Hematopoietic multipotent progenitor cell (in vitro differentiated cells): Measurements from ENCODE around the gene LDLRAD4. TPM values are rescaled to one million over a fixed set of nuclear protein-coding genes. Genes with fewer than 3 reads are reported as not detected.
"Not testable (repeated sequence)": the region's sequence is repeated elsewhere in the genome, so short reads cannot be mapped to it uniquely, and the experiment has no call there.

Source experiments
- DNase-seq, 3 donors: peaks; one replicate each; pipeline ENCODE4 v3.0.0-alpha.2; 2011 to 2015; ENCODE audit warnings: low read depth in 2 of 3, low spot score in 2 of 3
- total RNA-seq: library from RNA; depleted of rRNA; stranded (reverse); fragments of >200 nt; gene quantifications from one replicate; pipeline ENCODE4 v1.2.3, GENCODE V29; 2012

The LDLRAD4 gene
- total RNA-seq, 1 donor: 63.3 TPM

DNA sequence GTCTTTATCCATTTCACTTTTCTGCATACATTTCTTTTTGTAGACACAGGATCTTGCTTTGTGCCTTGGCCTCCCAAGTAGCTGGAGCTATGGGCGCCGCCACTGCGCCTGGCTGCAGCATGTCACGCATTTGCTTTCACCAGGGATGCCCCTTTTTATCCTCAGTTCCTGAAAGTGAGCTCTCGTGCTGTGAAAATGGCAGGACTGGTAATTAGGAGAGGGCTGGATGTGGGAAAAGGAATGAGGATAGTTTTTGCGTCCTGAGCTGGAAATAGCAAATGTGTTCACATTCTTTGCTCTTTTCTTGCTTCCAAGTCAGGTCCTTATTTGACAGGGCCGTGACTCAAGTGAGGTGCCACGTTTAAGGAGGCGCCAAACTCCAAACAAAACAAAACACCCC lies 104.6 kb downstream of the LDLRAD4 start:
- DNase-seq: no peak

DNA sequence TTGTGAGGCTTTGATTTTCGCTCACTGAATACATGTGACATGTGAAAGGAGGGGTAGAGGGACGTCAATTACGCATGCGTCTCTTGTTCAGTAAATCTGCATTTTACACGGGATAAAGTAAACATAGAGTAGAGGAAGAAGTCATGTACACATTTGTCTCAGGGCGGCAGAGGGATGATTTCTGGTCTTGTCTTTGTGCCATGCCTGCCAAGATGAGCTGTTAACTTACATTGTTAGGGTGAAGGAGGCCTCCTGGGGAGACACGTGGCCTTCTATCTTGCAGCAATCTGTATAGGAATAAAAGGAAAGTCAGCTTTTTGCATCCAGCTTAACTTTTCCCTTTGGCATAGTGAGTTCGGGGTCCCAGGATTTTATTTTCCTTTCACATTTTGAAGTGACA lies 106.3 kb downstream of the LDLRAD4 start:
- no peak for DNase-seq

DNA sequence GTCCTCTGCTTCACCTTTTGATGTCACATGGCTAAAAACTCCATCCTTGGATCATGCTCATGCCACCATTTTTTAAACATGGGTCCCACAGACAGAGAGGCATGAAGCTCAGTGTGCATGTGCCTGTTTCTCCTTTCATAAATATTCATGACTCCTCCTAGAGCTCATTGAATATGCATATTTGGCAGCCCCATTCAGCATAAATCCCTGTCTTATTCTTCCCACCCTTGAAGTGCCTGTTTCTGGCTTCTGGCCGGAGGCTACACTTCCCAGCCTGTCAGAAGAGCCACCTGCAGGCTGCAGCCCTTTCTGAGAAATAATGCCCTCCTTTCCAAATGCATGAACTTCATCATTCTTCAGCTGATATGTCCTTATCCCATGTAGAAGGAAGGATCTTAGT lies 109.7 kb downstream of the LDLRAD4 start:
- no peak for DNase-seq

DNA sequence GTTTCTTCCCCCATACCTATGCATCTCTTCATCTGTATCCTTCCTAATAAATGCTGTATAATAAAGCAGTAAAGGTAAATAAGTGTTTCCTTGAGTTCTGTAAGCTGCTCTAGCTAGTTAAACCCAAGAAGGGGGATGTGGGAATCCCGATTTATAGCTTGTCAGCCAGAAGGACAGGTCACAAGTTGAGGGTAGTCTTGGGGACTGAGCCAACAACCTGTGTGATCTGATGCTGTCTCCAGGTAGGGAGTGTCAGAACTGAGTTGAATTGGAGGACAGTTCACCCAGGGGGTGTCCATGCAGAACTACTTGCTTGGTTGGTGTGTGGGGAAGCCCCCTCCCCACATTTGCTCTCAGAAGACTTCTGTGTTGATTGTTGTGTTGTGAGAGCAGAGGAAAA lies 112.4 kb downstream of the LDLRAD4 start:
- DNase-seq: no peak

DNA sequence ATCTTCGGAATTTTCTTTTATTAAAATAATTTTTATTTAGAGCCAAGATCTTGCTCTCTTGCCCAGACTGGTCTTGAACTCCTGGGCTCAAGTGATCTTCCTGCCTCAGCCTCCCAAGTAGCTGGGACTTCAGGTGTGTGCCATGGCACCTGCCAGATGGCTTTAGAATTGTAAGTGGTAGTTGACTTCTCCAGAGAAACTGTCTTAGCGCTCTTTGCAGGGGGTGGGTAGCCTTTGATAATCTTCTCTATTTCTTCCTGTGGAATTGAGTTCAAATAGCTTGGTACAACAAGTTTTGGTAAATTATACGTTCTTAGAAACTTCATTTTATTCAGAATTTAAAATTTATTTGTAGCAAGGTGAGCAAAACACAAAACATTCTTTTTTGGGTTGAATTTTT lies 113.3 kb downstream of the LDLRAD4 start:
- DNase-seq: no peak

DNA sequence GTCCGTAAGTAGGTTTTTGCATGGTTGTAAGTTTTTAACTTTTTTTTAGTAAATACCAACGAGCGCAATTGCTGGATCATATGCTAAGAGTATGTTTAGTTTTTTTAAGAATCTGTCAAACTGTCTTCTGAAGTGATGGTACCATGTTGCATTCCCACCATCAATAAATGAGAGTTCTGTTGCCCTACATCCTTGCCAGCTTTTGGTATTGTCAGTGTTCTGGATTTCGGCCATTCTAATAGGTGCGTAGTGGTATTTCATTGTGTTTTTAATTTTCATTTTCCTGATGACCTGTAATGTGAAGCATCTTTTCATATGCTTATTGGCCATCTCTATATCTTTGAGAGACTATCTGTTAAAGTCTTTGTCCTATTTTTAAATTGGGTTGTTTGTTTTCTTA lies 114.3 kb downstream of the LDLRAD4 start:
- DNase-seq: no peak

DNA sequence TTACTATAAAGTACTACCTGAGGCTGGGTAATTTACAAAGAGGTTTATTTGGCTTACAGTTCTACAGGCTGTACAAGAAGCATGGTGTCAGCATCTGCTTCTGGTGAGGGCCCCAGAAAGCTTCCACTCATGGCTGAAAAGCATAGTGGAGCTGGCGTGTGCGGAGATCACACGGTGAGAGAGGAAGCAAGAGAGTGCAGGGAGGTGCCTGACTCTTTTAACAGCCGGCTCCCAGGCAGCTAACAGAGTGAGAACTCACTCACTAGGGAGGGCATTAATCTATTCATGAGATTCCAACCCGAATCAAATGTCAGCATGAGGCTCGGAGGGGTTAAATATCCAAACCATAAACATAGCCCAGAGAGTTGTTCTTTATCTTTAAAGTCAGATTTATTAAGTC lies 117.3 kb downstream of the LDLRAD4 start:
- DNase-seq: no peak

DNA sequence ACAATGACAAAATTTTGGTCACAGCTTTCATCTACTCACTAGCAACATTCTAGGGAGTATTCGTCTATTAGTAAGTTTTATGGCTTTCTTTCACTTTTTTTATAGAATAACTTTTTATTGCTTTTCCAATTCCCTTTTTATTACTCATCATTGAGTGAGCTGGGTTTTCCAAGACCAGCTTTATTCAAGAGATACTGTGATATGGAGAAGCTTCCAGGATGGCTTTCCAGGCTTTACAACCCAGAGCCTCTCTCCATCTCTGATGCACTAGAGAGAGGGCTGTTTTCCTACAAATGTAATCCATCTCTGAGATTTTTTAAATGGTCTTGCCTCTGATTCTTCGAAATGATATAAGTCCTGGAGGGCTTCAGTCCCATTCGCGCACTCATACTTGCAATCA lies 118.3 kb downstream of the LDLRAD4 start:
- DNase-seq: no peak

DNA sequence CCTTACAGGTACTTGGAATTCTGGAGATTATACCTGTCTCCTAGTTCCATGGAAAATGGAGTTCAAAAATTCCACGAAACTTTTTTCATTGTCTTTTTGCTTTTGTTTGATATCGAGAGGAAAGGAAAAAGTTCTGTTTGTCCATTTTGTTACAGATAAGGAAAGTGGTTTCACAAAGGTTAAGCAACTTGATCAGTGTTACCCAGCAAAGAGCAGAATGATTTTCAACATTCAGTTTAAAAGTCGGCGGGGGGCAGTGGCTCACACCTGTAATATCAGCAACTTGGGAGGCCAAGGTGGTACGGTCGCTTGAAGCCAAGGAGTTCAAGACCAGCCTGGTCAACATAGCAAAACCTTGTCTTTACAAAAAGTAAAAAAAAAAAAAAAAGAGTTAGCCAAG lies 118.8 kb downstream of the LDLRAD4 start:
- no peak for DNase-seq

DNA sequence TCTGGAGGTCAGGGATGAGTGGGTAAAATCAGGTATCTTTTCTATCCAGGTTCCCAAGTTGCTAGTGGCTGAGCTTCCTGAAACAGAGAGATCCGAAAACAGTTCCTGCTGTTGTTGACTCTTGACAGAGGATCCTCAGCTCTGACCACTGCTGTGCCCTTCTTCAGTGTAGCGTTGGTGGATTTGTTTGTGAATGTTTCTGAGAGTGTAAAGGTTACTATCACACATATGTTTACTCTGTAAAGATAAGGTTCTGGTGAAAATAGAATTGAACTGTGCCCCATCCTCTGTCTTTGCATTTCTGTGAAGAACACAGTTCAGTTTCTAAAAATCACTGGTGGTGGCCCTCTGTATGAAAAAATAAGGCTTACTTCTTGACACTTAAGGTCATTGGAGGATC lies 119.8 kb downstream of the LDLRAD4 start:
- DNase-seq: no peak

DNA sequence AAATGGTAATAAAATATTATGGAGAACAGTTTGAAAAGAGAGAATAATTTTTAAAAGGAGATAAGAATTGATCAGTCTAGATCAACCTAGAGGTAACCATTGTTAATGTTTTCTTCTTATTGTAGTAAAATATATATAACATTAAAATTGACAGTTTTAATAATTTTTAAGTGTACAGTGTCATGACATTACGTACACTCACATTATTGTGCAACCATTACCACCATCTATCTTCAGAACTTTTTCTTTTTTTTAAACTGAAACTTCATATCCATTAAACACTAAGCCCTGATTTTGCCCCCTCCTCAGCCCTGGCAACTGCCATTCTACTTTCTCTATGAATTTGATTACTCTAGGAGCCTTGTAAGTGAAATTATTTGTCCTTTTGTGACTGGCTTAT lies 121.1 kb downstream of the LDLRAD4 start:
- DNase-seq: no peak

DNA sequence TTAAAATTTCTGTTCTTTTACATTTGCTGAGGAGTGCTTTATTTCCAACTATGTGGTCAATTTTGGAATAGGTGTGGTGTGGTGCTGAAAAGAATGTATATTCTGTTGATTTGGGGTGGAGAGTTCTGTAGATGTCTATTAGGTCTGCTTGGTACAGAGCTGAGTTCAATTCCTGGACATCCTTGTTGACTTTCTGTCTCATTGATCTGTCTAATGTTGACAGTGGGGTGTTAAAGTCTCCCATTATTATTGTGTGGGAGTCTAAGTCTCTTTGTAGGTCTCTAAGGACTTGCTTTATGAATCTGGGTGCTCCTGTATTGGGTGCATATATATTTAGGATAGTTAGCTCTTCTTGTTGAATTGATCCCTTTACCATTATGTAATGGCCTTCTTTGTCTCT lies 127.9 kb downstream of the LDLRAD4 start:
- not testable (repeated sequence) for DNase-seq

DNA sequence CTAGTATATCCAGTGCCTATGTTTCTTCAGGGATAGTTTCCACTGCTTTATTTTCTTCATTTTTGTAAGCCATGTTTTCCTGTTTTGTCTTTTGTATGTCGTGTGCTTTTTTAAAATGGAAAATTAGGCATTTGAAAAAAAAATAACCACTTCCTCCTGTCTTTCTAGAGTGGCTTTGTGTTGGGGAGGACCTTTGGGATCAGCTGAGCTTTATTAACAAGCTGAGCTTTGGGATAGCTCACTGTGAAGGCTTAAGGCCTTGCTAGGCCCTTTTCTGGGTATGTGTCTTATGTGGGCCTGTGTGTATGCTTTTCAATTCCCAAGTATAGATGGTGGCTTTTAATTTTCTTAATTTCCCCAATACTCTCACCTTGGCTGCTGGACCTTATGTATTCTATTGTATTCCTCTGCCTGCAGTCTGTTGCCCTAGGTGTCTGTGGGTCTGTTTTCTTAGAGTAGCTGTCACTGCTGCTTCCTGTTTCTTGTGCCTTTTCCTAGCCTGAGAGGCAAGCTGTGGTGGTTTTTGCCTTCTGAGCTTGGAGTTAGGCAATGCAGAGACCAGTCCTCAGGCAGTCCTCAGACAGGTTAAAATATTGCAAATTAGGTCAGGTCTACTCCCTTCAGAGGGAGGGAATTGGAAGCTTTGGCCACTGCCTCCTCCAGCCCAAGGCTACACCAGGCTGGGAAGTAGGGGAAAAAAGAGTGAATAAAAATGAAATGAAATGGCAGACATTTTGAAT lies 134.7 kb downstream of the LDLRAD4 start:
- peak in 2 of 3 donors; percentile 56 to 88 for DNase-seq

DNA sequence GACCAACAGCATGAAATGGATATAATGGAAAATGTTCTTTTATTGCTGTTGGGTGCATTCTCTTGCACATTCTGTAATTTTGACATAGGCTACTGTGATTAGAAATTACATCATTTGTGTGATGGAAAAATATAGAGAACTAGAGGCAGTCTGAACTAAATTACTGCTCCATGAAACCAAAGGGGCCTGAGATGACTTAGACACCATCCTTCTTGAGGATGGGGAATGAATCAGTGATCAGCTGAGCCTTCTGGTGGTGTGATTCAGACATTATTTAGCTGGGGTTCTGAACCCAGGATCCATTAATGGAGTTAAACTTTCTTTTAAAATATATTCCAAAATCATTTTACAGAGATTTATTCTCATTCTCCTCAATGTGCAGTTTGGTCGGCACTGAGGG lies 135.8 kb downstream of the LDLRAD4 start:
- no peak for DNase-seq

DNA sequence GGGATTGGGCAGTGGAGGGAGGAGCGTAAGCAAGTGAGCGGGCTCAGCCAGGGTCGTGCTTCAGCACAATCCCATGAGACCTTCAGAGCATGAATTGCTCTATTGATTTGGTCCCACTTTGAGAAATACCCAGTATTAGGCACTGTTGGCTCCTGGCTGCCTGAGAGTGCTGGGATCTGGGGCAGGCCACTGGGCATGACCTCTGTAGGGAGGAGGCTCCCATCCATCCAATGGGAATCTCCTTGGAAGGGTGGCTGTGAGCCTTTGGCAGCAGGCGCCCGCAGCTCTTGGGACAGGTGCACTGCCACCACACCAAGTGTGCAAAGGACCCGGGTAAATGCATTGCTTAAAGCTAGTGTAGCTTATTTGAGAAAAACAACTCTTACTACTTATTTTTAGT lies 137.5 kb downstream of the LDLRAD4 start:
- no peak for DNase-seq

DNA sequence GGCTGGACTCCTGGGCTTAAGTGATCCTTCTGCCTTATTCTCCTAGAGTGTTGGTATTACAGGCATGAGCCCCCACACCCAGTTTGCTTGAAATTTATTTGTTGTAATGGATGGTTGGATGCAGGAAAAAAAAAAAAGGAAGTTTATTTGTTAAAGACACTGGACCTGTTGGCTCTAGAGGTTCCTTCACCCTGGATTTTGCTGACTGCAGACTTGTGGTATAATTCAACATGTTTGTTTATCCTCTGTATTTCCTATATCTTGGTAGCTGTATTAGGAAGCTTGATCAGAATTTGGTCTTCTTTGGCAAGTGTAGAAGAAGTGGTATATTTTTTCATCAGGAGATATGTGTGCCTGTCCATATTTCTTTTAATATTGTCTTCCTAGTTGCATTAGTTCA lies 138.7 kb downstream of the LDLRAD4 start:
- no peak for DNase-seq

DNA sequence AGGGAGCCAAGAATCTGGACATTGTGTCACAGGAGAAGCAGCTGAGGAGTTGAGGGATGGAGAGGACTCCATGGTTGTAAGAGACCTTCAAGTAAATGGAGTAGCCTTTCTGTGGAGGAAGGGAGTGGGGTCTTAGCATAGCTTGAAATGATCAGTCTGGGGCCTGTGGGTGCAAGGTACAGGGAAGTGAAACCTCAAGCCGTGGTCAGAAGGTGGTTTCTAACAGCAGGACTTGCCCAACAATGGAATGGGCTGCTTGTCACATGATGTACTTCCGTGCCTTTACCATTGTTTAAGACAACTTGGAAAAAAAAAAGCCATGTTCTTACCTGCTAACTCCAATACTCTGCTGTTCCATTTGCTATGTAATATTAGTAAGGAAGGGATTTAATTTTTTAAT lies 140.7 kb downstream of the LDLRAD4 start:
- no peak for DNase-seq

DNA sequence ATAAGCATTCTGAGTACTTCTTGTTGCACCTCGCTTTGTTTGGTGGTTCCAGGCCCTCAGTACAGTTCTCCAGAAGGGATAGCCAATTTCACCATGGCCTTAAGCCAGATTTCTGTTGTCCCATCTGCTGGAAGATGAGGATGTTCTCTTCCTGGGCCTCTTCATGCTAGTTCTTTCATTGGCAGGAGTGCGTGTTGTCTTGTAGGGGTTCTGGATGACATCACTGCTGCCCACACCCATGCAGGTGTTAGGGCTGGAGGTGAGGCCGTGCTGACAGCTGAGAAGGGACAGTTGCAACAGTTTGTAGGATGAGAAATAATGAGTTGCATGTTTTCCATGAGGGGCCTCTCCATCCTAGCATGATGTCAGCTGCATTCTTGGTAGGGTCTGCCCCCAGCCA lies 142.9 kb downstream of the LDLRAD4 start:
- DNase-seq: no peak

DNA sequence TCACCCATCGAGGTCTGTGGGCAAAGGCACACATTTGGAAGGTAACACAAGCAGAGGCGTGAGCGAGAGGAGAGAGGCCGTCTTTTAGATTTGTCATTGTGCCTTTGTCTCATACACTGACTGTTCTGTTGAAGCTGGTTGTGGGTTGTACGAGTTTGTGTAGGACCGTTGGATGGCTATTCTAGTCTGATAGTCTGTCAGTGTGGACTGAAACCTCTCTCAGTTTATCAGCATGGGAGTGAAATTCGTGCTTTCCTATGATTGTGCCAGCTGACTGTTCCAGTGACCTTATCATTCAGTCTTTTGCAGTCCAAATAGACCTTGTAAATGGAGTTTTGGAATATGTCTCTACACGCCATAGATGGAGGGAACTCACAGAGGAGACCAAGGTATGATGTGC lies 143.5 kb downstream of the LDLRAD4 start:
- no peak for DNase-seq

DNA sequence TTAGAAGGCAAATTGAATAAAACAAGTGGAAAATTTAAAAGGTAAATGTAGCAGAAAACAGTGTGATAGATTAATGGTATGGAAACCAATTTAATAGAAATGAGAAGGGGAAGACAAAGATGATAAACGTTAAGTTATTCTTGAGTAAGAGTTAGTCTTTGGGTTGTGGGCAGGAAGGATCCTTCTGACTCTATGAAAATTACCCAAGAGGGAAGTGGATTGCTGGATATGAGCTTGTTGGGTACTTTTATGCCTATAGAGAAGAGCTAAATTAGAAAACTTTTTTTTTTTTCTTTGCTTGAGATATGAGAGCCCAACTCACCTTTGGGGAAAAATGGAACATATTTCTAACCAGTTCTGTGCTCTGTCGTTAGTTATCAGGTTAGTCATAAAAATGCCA lies 144.0 kb downstream of the LDLRAD4 start:
- DNase-seq: no peak

DNA sequence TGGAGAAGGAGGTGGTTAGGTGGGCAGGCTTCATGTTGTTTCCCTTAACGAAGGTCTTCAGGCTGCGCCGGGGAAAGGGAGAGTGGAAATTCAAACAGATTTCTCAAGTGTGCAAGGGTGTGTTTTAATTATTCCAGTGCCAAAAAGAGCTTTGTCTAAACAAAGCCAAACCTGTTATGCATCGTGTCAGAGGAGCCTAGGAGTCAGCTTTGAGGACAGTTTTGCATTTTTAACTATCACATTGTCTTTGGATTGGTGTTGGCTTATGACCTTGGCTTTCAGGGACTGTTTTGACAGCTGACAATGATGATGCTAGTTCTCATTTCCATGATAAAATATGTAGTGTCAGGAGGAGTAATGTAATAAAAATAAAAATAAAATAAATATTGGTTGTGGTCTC lies 144.8 kb downstream of the LDLRAD4 start:
- DNase-seq: no peak

DNA sequence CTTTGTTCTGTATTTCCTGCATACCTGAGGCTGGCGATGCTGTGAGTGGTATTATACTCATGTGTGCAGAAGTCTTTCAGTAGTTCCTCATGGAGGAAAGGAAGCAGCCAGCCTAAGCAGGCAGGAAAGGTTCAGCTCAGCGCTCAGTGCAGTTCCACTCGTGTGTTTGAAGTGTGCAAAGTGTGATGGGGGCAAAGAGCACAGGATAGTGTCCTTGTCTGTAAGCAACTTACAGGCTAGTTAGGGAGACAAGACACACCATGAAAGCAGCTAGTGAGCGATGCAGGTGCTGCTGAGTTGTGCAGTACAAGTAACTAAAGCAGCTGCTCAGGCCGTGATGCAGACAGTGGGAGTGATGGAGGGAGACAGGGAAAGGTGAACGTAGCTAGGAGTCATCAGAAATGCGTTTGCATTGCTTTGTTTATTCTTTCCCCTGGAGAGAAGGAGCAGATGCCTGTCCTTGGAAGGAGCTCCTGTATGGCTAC lies 146.2 kb downstream of the LDLRAD4 start:
- no peak for DNase-seq

DNA sequence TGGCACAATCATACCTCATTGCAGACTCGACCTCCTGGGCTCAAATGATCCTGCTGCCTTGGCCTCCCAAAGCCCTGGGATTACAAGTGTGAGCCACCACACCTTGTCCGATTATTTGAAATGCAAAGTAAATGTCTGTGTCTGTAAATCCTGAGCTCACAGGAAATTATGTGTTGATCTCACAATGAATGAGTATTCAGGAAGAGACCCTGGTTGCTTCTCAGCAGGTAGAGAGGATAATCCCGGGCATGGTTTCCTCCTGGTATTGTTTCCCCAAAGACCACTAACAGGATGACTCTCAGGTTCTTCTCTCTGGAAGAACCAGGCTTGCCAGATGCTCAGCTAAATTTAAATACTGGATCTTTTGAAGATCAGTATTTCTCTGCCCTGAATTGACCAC lies 147.6 kb downstream of the LDLRAD4 start:
- no peak for DNase-seq
